Right lobe of liver (tissue), 6 donors: ENCODE data around the gene ZNF223. TPM values are rescaled to one million over a fixed set of nuclear protein-coding genes. Genes with fewer than 3 reads are reported as not detected.
A peak's percentile ranks its signal among the peaks of the same experiment; 100 is the strongest.

Experiments used
- ATAC-seq, 4 donors: fragments of 200-7000 bp; cut with Tn5 transposase; one replicate each; pipeline ENCODE4 v1.9.1; 2020; ENCODE audit warnings: mild to moderate bottlenecking in 4 of 4, moderate library complexity in 4 of 4
- DNase-seq, 3 donors: peaks; one replicate each; pipeline ENCODE4 v3.0.0-alpha.2; 2020
- H3K27ac ChIP-seq, 3 donors: fragments of 200-600 bp; one replicate each; pipeline ENCODE4 v1.8.0; 2022
- H3K27me3 ChIP-seq, 2 donors: fragments of 200-600 bp; one replicate each; pipeline ENCODE4 v1.8.0; 2022
- H3K36me3 ChIP-seq, 4 donors: fragments of 200-600 bp; sonication (generic) in 1 of 4; one replicate each; pipeline versions ENCODE4 v1.5.1 to v1.8.0; 2017 to 2022; ENCODE audit warnings: control low read depth in 1 of 4
- H3K4me1 ChIP-seq, 4 donors: fragments of 200-600 bp; sonication (generic) in 1 of 4; one replicate each; pipeline versions ENCODE4 v1.5.1 to v1.8.0; 2017 to 2022; ENCODE audit warnings: control low read depth in 1 of 4
- H3K4me3 ChIP-seq, 3 donors: fragments of 200-600 bp; one replicate each; pipeline ENCODE4 v1.8.0; 2022
- H3K9me3 ChIP-seq, 4 donors: fragments of 200-600 bp; sonication (generic) in 1 of 4; one replicate each; pipeline versions ENCODE4 v1.5.1 to v1.8.0; 2017 to 2022; ENCODE audit warnings: control low read depth in 1 of 4
- CTCF ChIP-seq, 4 donors: fragments of 200-600 bp in 3 of 4; fragments of 450-650 bp in 1 of 4; IDR thresholded peaks; one replicate each; pipeline versions ENCODE4 v1.5.1 to v1.8.0; 2016 to 2022; ENCODE audit warnings: antibody characterized with exemption in 4 of 4, mild to moderate bottlenecking in 2 of 4
- POLR2A ChIP-seq: fragments of 450-650 bp; IDR thresholded peaks from one replicate; pipeline ENCODE4 v1.6.1; 2017; ENCODE audit warnings: antibody characterized with exemption, mild to moderate bottlenecking
- WGBS: methylation state at CpG from one replicate; pipeline ENCODE4 v1.1.6; 2018; ENCODE audit warnings: low coverage, low lambda C conversion rate; ENCODE audit not compliant: insufficient coverage; ENCODE audit errors: missing lambda C conversion rate; 5-methylcytosine and 5-hydroxymethylcytosine counted together
- intact Hi-C, 2 donors: fragments of 100-400 bp; cut with DNase I; formaldehyde crosslinking; loops; one replicate each; pipeline versions ENCODE4 v1.11.2 to v1.14.1; 2022
- small RNA-seq, 2 experiments: library from RNA; depleted of rRNA; stranded (forward); fragments of <200 nt; gene quantifications; one replicate each; pipeline ENCODE3, GENCODE V24; 2016
- total RNA-seq, 6 experiments: library from RNA; depleted of rRNA in 2 of 6; stranded (reverse); fragments of >200 nt in 2 of 6; fragmentation: NEBNext Ultra II Directional in 3 of 6; extraction: Animal tissue kit (Norgen Biotek cat#: 25700) in 3 of 6; gene quantifications; one replicate each; pipeline versions ENCODE4 v1.1.0 to v1.2.4, GENCODE V29; 2016 to 2023
- donor health status: DM: no; HTN: yes; CAD: no.
- donor health status: DM: no; HTN: no; CAD: no.
- donor health status: DM: no; HTN: no; CAD: no.
- donor health status: DM: no; HTN: yes; CAD: no.
- donor health status: DM: no; HTN: yes; CAD: no.

Gene ZNF223
- total RNA-seq, 6 experiments from 2014 or later: 0.80 to 2.4 (median 1.7) TPM

- WGBS: under 1% methylated on average over 28 of the region's 44 CpGs
- peaks cover 0 to 24% (median 7%) of the 10 kb centered on the region in 4 donors for H3K9me3 ChIP-seq
- no peaks in the 10 kb centered on the region for H3K27me3 ChIP-seq
- no peak for TF ChIP-seq CTCF (IDR thresholded peaks at IDR 0.05)
- peak; percentile 47 for TF ChIP-seq POLR2A
- intact Hi-C loops: no loop called here
- peaks cover 0 to 15% (median 3%) of the 10 kb centered on the region in 4 donors for H3K4me1 ChIP-seq
- H3K36me3 ChIP-seq: peaks cover 0 to 14% (median 6%) of the 10 kb centered on the region in 4 donors
- DNase-seq: peak; percentile 92 to 98 (median 96)
- H3K4me3 ChIP-seq: peak within 1 kb of the TSS; percentile 50 to 85 (median 84)
- ATAC-seq: peak; percentile 98 to 99 (median 98)
- peak within 1 kb of the TSS in 1 of 3 donors; percentile 20 for H3K27ac ChIP-seq
Measured at GRCh38 chr19:44113138-44113783, 61.4 kb downstream of the ZNF223 start, which contains the start of gene ZNF225. TSS of gene ZNF225 (plus strand) at chr19:44113399. CDS start at chr19:44115828, 2,429 bp downstream.

GRCh38 chr19:44113784-44114390 is 62.1 kb downstream of the ZNF223 start:
- TF ChIP-seq POLR2A (no peak), CTCF (IDR thresholded peaks at IDR 0.05) (no peak)
- Histone ChIP-seq H3K4me3 (peak overlapping the region; percentile 50 to 85 (median 84)), H3K27me3 (no peaks in the 10 kb centered on the region), H3K27ac (peak overlapping the region in 1 of 3 donors; percentile 20), H3K9me3 (peaks cover 0 to 17% (median 3%) of the 10 kb centered on the region in 4 donors), H3K4me1 (peaks cover 0 to 15% (median 3%) of the 10 kb centered on the region in 4 donors), H3K36me3 (peaks cover 0 to 18% (median 8%) of the 10 kb centered on the region in 4 donors)
- WGBS: 3% methylated on average over 12 of the region's 18 CpGs
- peak in 2 of 4 donors; percentile 1 to 4 for ATAC-seq
- peak in 1 of 3 donors; percentile 21 for DNase-seq
- intact Hi-C loops: no loop called here

Small RNAs within 50 kb of the gene (small RNA-seq; reads per million reads assigned to genes)
- 0 reads per million in 2 experiments for gene RNU6-902P

Other genes starting within 250 kb of the ZNF223 start
- under 1 TPM in 2 of 6 experiments, not detected in 4; 0.80 to 0.87 TPM for gene LYPD5, start 249.6 kb upstream of the ZNF223 start, total RNA-seq
- 1 to 10 TPM; 1.7 to 4.0 (median 2.2) TPM for gene ZNF283, start 224.7 kb upstream of the ZNF223 start, total RNA-seq
- gene ZNF404, start 168.1 kb upstream of the ZNF223 start, total RNA-seq: 1 to 10 TPM in 1 of 6 experiments, under 1 TPM in 4, not detected in 1; 0.26 to 1.4 (median 0.66) TPM
- 1 to 10 TPM; 2.9 to 5.4 (median 4.7) TPM for gene ZNF45, start 116.8 kb upstream of the ZNF223 start, total RNA-seq
- gene ZNF221, start 100.8 kb upstream of the ZNF223 start, total RNA-seq: 1 to 10 TPM in 5 of 6 experiments, under 1 TPM in 1; 0.50 to 2.9 (median 1.6) TPM
- 1 to 10 TPM; 1.9 to 5.8 (median 3.1) TPM for gene ZNF155, start 67.8 kb upstream of the ZNF223 start, total RNA-seq
- gene ZNF230, start 49.1 kb upstream of the ZNF223 start, total RNA-seq: 1 to 10 TPM; 1.0 to 5.8 (median 1.8) TPM
- gene ZNF222, start 26.7 kb upstream of the ZNF223 start, total RNA-seq: 1 to 10 TPM in 5 of 6 experiments, under 1 TPM in 1; 0.87 to 1.8 (median 1.2) TPM
- under 1 TPM; 0.35 to 0.68 (median 0.56) TPM for gene ZNF284, start 20.1 kb downstream of the ZNF223 start, total RNA-seq
- gene ZNF224, start 42.3 kb downstream of the ZNF223 start, total RNA-seq: 10 to 100 TPM in 2 of 6 experiments, 1 to 10 TPM in 4; 6.9 to 13.6 (median 8.0) TPM
- gene ZNF225, start 61.4 kb downstream of the ZNF223 start, total RNA-seq: 1 to 10 TPM in 5 of 6 experiments, under 1 TPM in 1; 0.74 to 2.2 (median 1.8) TPM
- 1 to 10 TPM; 2.4 to 5.6 (median 3.5) TPM for gene ZNF234, start 89.5 kb downstream of the ZNF223 start, total RNA-seq
- 10 to 100 TPM in 1 of 6 experiments, 1 to 10 TPM in 5; 5.2 to 10.7 (median 8.1) TPM for gene ZNF226, start 113.1 kb downstream of the ZNF223 start, total RNA-seq
- 1 to 10 TPM; 4.5 to 8.5 (median 6.8) TPM for gene ZNF227, start 160.5 kb downstream of the ZNF223 start, total RNA-seq
- gene ZNF233, start 207.8 kb downstream of the ZNF223 start, total RNA-seq: not detected